ENCODE data around the gene CCDC138. TPM values are rescaled to one million over a fixed set of nuclear protein-coding genes. Genes with fewer than 3 reads are reported as not detected.

Gene CCDC138
- total RNA-seq, 4 donors from 2014 or later, result 1.6 to 10.3 (median 3.2) TPM

DNA sequence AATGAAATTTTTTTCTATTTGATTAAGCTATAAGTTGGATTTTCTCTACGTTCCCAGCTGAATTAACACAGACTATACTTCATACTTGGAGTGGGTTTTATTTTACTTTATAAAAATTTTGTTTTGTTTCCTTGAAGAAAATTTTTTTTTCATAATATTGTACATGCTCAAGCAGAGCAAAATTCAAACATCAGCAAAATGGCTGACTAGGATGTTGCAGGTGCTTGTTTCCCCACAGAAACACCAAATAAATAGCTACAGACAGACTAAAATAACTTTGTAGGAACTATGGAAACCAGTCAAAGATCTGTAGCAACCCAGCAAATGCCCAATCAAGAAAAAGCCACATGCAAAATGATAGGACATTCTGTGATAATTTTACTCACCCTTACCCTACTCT is 82.3 kb downstream of the CCDC138 start:
- TF ChIP-seq, protein P1, sequence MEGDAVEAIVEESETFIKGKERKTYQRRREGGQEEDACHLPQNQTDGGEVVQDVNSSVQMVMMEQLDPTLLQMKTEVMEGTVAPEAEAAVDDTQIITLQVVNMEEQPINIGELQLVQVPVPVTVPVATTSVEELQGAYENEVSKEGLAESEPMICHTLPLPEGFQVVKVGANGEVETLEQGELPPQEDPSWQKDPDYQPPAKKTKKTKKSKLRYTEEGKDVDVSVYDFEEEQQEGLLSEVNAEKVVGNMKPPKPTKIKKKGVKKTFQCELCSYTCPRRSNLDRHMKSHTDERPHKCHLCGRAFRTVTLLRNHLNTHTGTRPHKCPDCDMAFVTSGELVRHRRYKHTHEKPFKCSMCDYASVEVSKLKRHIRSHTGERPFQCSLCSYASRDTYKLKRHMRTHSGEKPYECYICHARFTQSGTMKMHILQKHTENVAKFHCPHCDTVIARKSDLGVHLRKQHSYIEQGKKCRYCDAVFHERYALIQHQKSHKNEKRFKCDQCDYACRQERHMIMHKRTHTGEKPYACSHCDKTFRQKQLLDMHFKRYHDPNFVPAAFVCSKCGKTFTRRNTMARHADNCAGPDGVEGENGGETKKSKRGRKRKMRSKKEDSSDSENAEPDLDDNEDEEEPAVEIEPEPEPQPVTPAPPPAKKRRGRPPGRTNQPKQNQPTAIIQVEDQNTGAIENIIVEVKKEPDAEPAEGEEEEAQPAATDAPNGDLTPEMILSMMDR (IDR thresholded peaks at IDR 0.05), result no peak
- ATAC-seq (ENCODE audit: low FRiP score) (no peak), DNase-seq (ENCODE audit: low spot score) (no peak)

- DNase-seq (ENCODE audit: low spot score) (no peak), ATAC-seq (ENCODE audit: low FRiP score) (no peak)
- TF ChIP-seq, protein P1 (IDR thresholded peaks at IDR 0.05), result no peak
Observed at GRCh38 chr2:108869542-108869941, 83.0 kb downstream of the CCDC138 start.

GRCh38 chr2:108870069-108870644 is 83.6 kb downstream of the CCDC138 start:
- TF ChIP-seq, protein P1 (IDR thresholded peaks at IDR 0.05), result no peak
- no peak for ATAC-seq (ENCODE audit: low FRiP score)
- no peak for DNase-seq (ENCODE audit: low spot score)

DNA sequence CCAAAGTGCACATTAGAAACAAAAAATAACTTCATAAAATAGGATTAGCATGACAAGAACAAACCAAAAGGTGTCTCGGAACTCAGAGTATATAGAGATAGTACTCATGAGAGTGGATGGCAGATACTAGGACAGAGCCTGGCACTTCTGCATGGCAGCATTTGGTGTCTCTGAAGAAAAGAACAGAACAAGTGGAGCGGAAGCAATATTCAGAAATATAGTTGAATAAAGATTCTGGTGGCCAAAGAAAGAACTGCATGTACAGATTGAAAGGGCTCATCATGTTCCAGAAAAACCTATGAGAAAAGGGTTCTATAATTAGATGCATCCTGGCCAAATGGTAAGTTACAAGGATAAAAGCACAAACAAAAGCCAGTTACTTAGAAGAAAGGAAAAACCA is 90.9 kb downstream of the CCDC138 start:
- DNase-seq (ENCODE audit: low spot score) (no peak), ATAC-seq (ENCODE audit: low FRiP score) (no peak)
- TF ChIP-seq, protein P1 (IDR thresholded peaks at IDR 0.05), result no peak

GRCh38 chr2:108878276-108878675 is 91.7 kb downstream of the CCDC138 start:
- ATAC-seq (ENCODE audit: low FRiP score) (no peak), DNase-seq (ENCODE audit: low spot score) (no peak)
- TF ChIP-seq, protein P1 (IDR thresholded peaks at IDR 0.05), result no peak

- DNase-seq (ENCODE audit: low spot score), result no peak
- TF ChIP-seq, protein P1 (IDR thresholded peaks at IDR 0.05), result no peak
- ATAC-seq (ENCODE audit: low FRiP score), result no peak
Observed at GRCh38 chr2:108884619-108885018, 98.0 kb downstream of the CCDC138 start.

DNA sequence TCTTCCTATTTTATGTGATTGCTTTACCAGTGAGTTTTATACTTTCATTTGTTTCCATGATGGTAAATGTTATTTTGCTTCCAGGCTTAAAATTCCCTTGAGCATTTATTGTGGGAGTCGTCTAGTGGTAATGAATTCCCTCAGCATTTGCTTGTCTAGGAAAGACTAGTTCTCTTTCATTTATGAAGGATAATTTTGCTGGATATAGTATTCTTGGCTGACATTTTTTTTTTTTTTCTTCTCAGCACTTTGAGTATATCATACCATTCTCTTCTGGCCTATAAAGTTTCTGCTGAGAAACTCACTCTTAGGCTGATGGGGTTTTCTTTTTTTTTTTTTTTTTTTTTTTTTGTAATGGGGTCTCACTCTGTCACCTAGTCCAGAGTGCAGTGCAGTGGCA is 103.3 kb downstream of the CCDC138 start:
- TF ChIP-seq, protein P1 (IDR thresholded peaks at IDR 0.05), result no peak
- ATAC-seq (ENCODE audit: low FRiP score), result no peak
- DNase-seq (ENCODE audit: low spot score), result no peak

Data from omental fat pad (tissue), 4 donors.